Measurements from ENCODE around the gene ITGA2.

DNA sequence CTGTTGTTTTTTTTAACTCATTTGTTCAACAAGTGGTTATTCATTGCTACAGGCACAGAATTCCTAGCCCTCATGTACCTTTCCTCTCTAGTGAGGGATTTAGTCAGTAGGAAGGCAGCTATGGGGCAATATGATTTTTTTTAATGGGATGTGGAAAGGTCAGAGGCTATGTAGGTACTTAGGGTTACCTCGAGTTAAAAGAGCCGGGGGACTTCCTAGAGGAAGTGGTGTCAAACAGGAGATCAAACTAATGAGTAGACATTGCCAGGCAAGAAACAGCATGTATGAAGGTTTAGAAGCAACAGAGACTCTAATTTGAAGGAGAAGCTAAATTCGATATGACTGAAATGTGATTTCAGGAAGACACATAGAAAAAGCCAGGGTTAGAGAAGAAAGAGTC, 50.7 kb downstream of the ITGA2 start:
- TF ChIP-seq NBN (IDR thresholded peaks at IDR 0.05; ENCODE audit: low read depth) (no peak), RAD21 (CRISPR knock-in tag; conservative IDR thresholded peaks at IDR 0.05 in 1 of 2, IDR thresholded peaks at IDR 0.05 in 1 of 2) (no peak), L3MBTL2 (IDR thresholded peaks at IDR 0.05) (no peak), SMC3 (conservative IDR thresholded peaks at IDR 0.05; ENCODE audit: insufficient read depth, low read depth, low read length) (no peak)
- TF ChIP-seq, protein P1, sequence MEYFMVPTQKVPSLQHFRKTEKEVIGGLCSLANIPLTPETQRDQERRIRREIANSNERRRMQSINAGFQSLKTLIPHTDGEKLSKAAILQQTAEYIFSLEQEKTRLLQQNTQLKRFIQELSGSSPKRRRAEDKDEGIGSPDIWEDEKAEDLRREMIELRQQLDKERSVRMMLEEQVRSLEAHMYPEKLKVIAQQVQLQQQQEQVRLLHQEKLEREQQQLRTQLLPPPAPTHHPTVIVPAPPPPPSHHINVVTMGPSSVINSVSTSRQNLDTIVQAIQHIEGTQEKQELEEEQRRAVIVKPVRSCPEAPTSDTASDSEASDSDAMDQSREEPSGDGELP (CRISPR knock-in tag; IDR thresholded peaks at IDR 0.05; ENCODE audit: borderline replicate concordance), result no peak

Data from K562 (cell line).